ENCODE results near the gene KANSL2.

- TF ChIP-seq POLR2AphosphoS5 (IDR thresholded peaks at IDR 0.05; ENCODE audit: insufficient read depth in 1 of 2, low read depth in 1 of 2) = no peak
- no peak for TF ChIP-seq CTCF (IDR thresholded peaks at IDR 0.05)
- no peak for TF ChIP-seq POLR2A (IDR thresholded peaks at IDR 0.05)
Measured at GRCh38 chr12:48695859-48696258, 13.8 kb upstream of the KANSL2 start.
